ENCODE measurements around the gene EPHB1. TPM values are rescaled to one million over a fixed set of nuclear protein-coding genes. Genes with fewer than 3 reads are reported as not detected.
"Not testable (repeated sequence)": the region's sequence is repeated elsewhere in the genome, so short reads cannot be mapped to it uniquely, and the experiment has no call there.

Gene EPHB1
- total RNA-seq, 4 donors from 2014 or later: 0.74 to 2.2 (median 1.1) TPM

GRCh38 chr3:135018149-135018923 lies 223.3 kb downstream of the EPHB1 start:
- no peak for ATAC-seq (ENCODE audit: low FRiP score)

GRCh38 chr3:135020181-135020580 lies 225.1 kb downstream of the EPHB1 start:
- ATAC-seq (ENCODE audit: low FRiP score) (no peak), DNase-seq (ENCODE audit: low spot score) (no peak)
- no peak for TF ChIP-seq CTCF (IDR thresholded peaks at IDR 0.05)

More at GRCh38 chr3:135018149-135018923, 223.3 kb downstream of the EPHB1 start:
- no peak for DNase-seq (ENCODE audit: low spot score)
- no peak for TF ChIP-seq CTCF (IDR thresholded peaks at IDR 0.05)

GRCh38 chr3:135023996-135024658 lies 229.1 kb downstream of the EPHB1 start:
- DNase-seq (ENCODE audit: low spot score): no peak
- no peak for TF ChIP-seq CTCF (IDR thresholded peaks at IDR 0.05)
- no peak for ATAC-seq (ENCODE audit: low FRiP score)

GRCh38 chr3:135030768-135031615 lies 235.9 kb downstream of the EPHB1 start:
- ATAC-seq (ENCODE audit: low FRiP score); DNase-seq (ENCODE audit: low spot score): not testable (repeated sequence)

GRCh38 chr3:135033737-135034136 lies 238.7 kb downstream of the EPHB1 start:
- ATAC-seq (ENCODE audit: low FRiP score) (no peak), DNase-seq (ENCODE audit: low spot score) (no peak)
- TF ChIP-seq CTCF (IDR thresholded peaks at IDR 0.05): no peak

- TF ChIP-seq CTCF (IDR thresholded peaks at IDR 0.05): no peak
- ATAC-seq (ENCODE audit: low FRiP score) (no peak), DNase-seq (ENCODE audit: low spot score) (no peak)
Measured at GRCh38 chr3:135034291-135034768, 239.3 kb downstream of the EPHB1 start.

GRCh38 chr3:135034891-135035440 lies 239.9 kb downstream of the EPHB1 start:
- TF ChIP-seq CTCF (IDR thresholded peaks at IDR 0.05): no peak
- ATAC-seq (ENCODE audit: low FRiP score) (no peak), DNase-seq (ENCODE audit: low spot score) (no peak)

Data from omental fat pad (tissue), 4 donors.